GM19324 (cell line): ENCODE measurements around the gene QSER1.

ENCODE experiments used
- ATAC-seq: cut with Tn5 transposase; IDR thresholded peaks from one replicate; pipeline ENCODE4 v1.9.1; 2021; ENCODE audit warnings: mild to moderate bottlenecking, moderate library complexity; ENCODE audit not compliant: unreplicated experiment, low FRiP score

Gene QSER1

GRCh38 chr11:32888805-32889204 is 3.8 kb upstream of the QSER1 start:
- no peak for ATAC-seq

GRCh38 chr11:32890843-32891656 is 1.6 kb upstream of the QSER1 start:
- ATAC-seq, result no peak

GRCh38 chr11:32891657-32892354 is 805 bp upstream of the QSER1 start:
- no peak for ATAC-seq

- no peak for ATAC-seq
Observed at GRCh38 chr11:32893093-32893342, 407 bp downstream of the QSER1 start.

GRCh38 chr11:32893343-32894148 is 935 bp downstream of the QSER1 start:
- peak; percentile 33 for ATAC-seq

- ATAC-seq, result no peak
Observed at GRCh38 chr11:32894149-32894827, 1.7 kb downstream of the QSER1 start.

GRCh38 chr11:32894921-32895320 is 2.3 kb downstream of the QSER1 start:
- no peak for ATAC-seq

- ATAC-seq, result no peak
Observed at GRCh38 chr11:32895471-32895870, 2.9 kb downstream of the QSER1 start.

GRCh38 chr11:32897103-32897502 is 4.5 kb downstream of the QSER1 start:
- no peak for ATAC-seq

- ATAC-seq, result peak; percentile 77
Observed at GRCh38 chr11:32899438-32899837, 6.8 kb downstream of the QSER1 start.

- no peak for ATAC-seq
Observed at GRCh38 chr11:32902089-32902665, 9.6 kb downstream of the QSER1 start.

GRCh38 chr11:32905028-32905667 is 12.5 kb downstream of the QSER1 start:
- no peak for ATAC-seq

GRCh38 chr11:32908619-32909018 is 16.0 kb downstream of the QSER1 start:
- ATAC-seq, result no peak

- ATAC-seq, result no peak
Observed at GRCh38 chr11:32911413-32911812, 18.8 kb downstream of the QSER1 start.

GRCh38 chr11:32913445-32913844 is 20.8 kb downstream of the QSER1 start:
- ATAC-seq, result no peak

- ATAC-seq, result no peak
Observed at GRCh38 chr11:32916361-32916760, 23.8 kb downstream of the QSER1 start.

GRCh38 chr11:32916994-32917393 is 24.4 kb downstream of the QSER1 start:
- ATAC-seq, result no peak

GRCh38 chr11:32918427-32918826 is 25.8 kb downstream of the QSER1 start:
- ATAC-seq, result no peak

GRCh38 chr11:32919338-32919737 is 26.7 kb downstream of the QSER1 start:
- ATAC-seq, result no peak

GRCh38 chr11:32920570-32920969 is 28.0 kb downstream of the QSER1 start:
- ATAC-seq, result no peak
